Uterus (tissue), 2 donors: ENCODE measurements around the gene ZMYND8.

Experiments
- POLR2A ChIP-seq, 2 donors: fragments of 450-650 bp; IDR thresholded peaks; one replicate each; pipeline ENCODE4 v1.6.1; 2016; ENCODE audit warnings: antibody characterized with exemption in 2 of 2, mild to moderate bottlenecking in 1 of 2, moderate library complexity in 1 of 2
- TF ChIP-seq, protein P1 (sequence below), 4 experiments: fragments of 200-600 bp in 2 of 4; fragments of 450-650 bp in 2 of 4; sonication (generic) in 2 of 4; IDR thresholded peaks; one replicate each; pipeline ENCODE4 v1.5.1; 2016 to 2019; ENCODE audit warnings: antibody characterized with exemption in 4 of 4, mild to moderate bottlenecking in 2 of 4, moderate library complexity in 1 of 4

DNA sequence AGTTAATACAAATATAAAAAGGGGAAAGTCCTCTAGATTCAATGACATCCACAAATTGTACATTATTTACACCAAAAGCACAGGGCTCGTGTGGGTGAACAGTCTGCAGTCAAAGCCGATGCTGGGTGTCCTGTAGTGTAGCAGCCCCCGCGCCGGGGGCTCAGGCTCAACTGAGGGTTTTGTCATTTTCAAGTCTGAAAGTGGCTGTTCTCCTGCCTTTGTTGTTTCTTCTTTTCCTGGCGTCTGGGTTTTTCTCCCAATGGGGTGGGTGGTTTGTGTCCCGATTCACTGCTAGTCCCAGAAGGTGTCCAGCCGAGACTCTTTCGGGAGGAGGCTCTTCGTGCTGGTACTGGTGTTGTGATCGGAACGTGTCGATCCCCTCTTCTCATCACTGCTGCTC lies 146.0 kb downstream of the ZMYND8 start:
- TF ChIP-seq, protein P1, sequence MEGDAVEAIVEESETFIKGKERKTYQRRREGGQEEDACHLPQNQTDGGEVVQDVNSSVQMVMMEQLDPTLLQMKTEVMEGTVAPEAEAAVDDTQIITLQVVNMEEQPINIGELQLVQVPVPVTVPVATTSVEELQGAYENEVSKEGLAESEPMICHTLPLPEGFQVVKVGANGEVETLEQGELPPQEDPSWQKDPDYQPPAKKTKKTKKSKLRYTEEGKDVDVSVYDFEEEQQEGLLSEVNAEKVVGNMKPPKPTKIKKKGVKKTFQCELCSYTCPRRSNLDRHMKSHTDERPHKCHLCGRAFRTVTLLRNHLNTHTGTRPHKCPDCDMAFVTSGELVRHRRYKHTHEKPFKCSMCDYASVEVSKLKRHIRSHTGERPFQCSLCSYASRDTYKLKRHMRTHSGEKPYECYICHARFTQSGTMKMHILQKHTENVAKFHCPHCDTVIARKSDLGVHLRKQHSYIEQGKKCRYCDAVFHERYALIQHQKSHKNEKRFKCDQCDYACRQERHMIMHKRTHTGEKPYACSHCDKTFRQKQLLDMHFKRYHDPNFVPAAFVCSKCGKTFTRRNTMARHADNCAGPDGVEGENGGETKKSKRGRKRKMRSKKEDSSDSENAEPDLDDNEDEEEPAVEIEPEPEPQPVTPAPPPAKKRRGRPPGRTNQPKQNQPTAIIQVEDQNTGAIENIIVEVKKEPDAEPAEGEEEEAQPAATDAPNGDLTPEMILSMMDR (IDR thresholded peaks at IDR 0.05), result no peak
- TF ChIP-seq POLR2A (IDR thresholded peaks at IDR 0.05), result no peak
